GM21576 (cell line): ENCODE results near the gene SPATA31E1.
"Not testable (repeated sequence)": the region's sequence is repeated elsewhere in the genome, so short reads cannot be mapped to it uniquely, and the experiment has no call there.

ENCODE experiments used
- ATAC-seq: cut with Tn5 transposase; IDR thresholded peaks from one replicate; pipeline ENCODE4 v1.9.1; 2021; ENCODE audit warnings: mild to moderate bottlenecking, moderate library complexity; ENCODE audit not compliant: unreplicated experiment

Gene SPATA31E1

DNA sequence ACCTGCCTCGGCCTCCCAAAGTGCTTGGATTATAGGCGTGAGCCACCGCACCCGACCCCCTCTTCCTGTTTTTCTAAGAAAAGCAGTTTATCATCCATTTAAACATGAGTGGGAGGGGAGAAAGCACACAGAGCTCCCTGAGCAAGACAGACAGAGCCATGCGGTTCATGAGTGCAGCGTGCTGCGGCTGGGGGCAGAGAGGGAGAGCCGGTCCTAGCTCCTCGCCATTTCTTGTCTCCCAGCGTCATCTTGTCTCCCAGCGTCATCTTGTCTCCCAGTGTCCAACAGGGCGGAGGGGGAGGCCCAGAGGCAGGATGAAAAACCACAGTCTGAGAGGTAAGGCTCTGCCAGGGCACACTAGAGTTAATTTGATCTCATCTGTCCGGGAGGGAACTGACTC, 36.3 kb downstream of the SPATA31E1 start:
- ATAC-seq: not testable (repeated sequence)

DNA sequence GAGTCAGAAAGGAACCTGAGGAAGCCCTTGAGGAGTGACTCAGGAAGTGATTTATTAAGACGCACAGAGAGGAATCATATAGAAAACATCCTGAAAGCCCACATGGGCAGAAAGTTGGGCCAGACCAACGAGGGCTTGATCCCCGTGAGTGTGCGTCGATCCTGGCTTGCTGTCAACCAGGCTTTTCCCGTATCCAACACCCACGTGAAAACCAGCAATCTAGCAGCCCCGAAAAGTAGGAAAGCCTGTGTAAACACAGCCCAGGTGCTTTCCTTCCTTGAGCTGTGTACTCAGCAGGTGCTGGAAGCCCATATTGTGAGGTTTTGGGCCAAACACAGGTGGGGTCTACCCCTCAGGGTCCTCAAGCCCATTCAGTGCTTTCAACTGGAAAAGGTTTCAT, 38.9 kb downstream of the SPATA31E1 start:
- ATAC-seq: not testable (repeated sequence)

DNA sequence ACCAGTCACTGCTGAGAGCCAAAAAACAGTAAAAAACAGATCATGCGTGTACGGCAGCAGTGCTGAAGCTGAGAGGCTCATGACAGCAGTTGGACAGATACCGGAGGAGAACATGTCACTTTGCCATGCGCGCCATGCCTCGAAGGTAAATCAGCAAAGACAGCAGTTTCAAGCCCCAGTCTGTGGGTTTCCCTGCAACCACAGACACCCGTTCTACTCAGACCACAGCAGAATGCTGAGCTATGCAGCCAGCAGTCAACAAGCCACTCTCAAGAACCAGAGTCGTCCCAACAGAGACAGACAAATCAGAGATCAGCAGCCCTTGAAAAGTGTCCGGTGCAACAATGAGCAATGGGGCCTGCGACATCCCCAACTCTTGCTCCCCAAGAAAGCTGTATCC, 40.3 kb downstream of the SPATA31E1 start:
- not testable (repeated sequence) for ATAC-seq

DNA sequence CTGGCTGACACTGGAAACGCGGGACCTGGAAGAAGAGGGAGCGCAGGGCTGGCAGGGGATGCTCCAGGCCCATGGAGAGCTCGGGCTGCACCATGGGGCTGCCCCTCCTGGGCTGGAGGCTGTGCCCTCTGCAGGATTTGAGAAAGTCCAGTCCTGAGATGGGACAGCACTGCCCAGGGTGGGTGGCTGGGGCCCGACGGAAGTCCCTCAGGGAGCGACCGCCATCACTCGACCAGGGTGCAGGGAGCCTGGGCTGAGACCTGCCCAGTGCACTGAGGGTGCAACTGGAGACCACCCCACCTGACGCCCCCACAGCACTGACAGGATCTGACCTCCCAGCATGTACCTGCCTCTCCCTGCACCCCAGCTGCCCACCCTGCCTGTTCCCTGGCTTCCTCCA, 42.2 kb downstream of the SPATA31E1 start:
- not testable (repeated sequence) for ATAC-seq

DNA sequence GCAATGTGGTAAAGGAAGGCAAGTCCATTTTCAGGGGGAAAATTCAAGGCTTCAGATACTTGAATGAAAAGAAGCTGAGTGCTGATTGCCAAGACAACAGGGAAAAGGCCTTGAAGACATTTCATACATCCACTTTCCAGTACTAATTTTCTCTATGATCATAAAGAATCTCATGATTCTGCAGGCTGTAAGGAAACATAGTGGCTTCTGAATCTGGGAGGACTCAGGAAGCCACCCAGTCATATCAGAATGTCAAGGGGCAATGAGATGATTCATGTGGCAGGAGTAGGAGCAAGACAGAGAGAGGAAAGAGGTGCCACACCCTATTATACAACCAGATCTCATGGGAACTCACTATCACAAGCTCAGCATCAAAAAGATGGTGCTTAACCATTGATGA, 46.5 kb downstream of the SPATA31E1 start:
- ATAC-seq: not testable (repeated sequence)

DNA sequence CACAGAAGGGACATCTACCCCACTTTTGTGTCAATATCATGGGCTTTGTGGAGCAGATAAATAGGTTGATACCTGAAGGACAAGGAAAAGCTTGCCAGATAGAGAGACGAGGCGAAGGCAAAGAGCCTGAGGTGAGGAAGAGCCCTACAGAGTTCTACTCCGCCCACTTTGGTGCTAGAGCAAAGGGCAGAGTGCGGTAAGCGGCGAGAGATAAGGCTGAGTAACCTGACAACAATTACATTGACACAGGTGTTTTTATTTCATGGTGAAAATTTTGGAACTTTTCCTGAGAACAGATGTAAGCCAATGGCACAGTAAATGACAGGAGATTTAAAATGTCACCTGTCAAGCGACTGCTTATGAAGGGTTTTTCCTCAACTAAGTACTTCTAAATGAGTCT, 51.8 kb downstream of the SPATA31E1 start:
- not testable (repeated sequence) for ATAC-seq

DNA sequence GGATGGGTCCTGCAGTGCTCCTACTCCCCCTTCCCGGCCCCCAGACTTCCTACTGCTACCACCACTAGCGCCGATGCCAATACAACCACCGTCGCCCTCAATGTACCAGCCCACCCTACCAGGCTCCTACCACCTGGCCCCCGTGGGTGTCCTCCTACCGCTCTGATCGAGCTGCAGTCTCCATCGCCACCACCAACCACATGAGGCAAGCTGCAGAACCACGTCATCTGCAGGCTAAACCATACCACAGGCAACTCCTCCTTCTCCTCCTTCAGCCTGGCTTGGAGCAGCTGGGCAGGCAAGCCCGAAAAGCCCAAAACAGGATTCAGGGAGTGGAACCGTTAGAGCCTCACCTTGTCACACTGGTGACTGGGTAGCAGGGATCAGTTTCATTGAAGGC, 54.7 kb downstream of the SPATA31E1 start:
- not testable (repeated sequence) for ATAC-seq

DNA sequence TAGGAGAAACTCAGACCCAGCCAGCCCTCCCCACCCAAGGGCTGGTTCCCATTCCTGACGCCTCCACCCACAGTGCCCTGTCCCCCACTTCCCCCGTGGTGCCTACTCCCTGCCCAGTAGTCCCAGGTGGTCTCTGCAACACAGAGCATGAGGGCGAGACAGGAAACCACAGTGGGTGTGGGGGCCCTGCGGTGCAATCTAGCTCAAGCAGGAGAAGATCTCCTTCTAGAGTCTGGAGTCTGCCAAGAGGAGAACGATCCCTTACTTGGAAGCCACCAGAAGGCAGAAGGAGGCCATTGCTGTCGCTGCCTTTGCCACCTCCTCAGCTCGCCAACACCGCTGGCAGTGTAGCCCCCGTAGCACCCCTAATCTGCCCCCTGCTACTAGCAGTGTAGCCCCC, 55.2 kb downstream of the SPATA31E1 start:
- ATAC-seq: not testable (repeated sequence)

DNA sequence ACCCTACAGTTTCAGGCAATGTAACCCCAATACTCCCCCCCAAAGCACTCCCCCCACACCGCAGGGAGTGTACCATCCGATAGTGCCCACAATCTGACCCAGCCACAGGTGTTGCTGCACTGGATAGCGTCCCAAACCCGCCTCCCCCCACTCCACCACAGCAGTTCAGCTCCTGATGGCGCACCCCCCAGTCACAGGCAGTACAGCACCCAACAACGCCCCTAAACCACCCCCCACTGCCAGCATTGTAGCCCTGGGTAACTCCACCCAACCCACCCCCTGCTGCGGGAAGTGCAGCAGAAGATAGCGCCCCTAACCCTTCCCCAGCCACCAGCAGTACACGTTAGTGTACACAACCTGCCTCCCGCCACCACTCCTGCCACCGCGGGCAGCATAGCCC, 55.7 kb downstream of the SPATA31E1 start:
- not testable (repeated sequence) for ATAC-seq
